Lower lobe of right lung (tissue), 2 donors: ENCODE data around the gene GOLGB1. TPM values are rescaled to one million over a fixed set of nuclear protein-coding genes. Genes with fewer than 3 reads are reported as not detected.
"Not testable (repeated sequence)": the region's sequence is repeated elsewhere in the genome, so short reads cannot be mapped to it uniquely, and the experiment has no call there.

Source experiments
- ATAC-seq, 2 donors: fragments of 200-7000 bp; cut with Tn5 transposase; one replicate each; pipeline ENCODE4 v1.9.1; 2020 to 2022; ENCODE audit warnings: mild to moderate bottlenecking in 2 of 2, moderate library complexity in 2 of 2
- DNase-seq: peaks from one replicate; pipeline ENCODE4 v3.0.0-alpha.2; 2020
- H3K27ac ChIP-seq: fragments of 200-600 bp; one replicate; pipeline ENCODE4 v1.8.0; 2022
- H3K27me3 ChIP-seq: fragments of 200-600 bp; one replicate; pipeline ENCODE4 v1.8.0; 2022; ENCODE audit warnings: low read depth
- H3K36me3 ChIP-seq: fragments of 200-600 bp; one replicate; pipeline ENCODE4 v1.8.0; 2022; ENCODE audit warnings: mild to moderate bottlenecking
- H3K4me1 ChIP-seq: fragments of 200-600 bp; one replicate; pipeline ENCODE4 v1.8.0; 2022
- H3K4me3 ChIP-seq: fragments of 200-600 bp; one replicate; pipeline ENCODE4 v1.8.0; 2022; ENCODE audit warnings: mild to moderate bottlenecking
- H3K9me3 ChIP-seq: fragments of 200-600 bp; one replicate; pipeline ENCODE4 v1.8.0; 2022
- CTCF ChIP-seq: fragments of 200-600 bp; IDR thresholded peaks from one replicate; pipeline ENCODE4 v1.8.0; 2022; ENCODE audit warnings: antibody characterized with exemption, mild to moderate bottlenecking
- intact Hi-C: fragments of 100-400 bp; cut with DNase I; formaldehyde crosslinking; loops from one replicate; pipeline ENCODE4 v1.11.0; 2022
- total RNA-seq: library from RNA; stranded (reverse); fragmentation: NEBNext Ultra II Directional; extraction: Animal tissue kit (Norgen Biotek cat#: 25700); gene quantifications from one replicate; pipeline ENCODE4 v1.2.1, GENCODE V29; 2021
- donor health status: DM: no; HTN: yes; CAD: no; lungs with severe emphysema.

GOLGB1 gene
- total RNA-seq, 1 donor from 2014 or later = 55.4 TPM

- peak overlapping the region; percentile 77 for H3K4me3 ChIP-seq
- peak overlapping the region; percentile 96 for H3K27ac ChIP-seq
- peaks cover 35% of the 10 kb centered on the region for H3K4me1 ChIP-seq
- no peaks in the 10 kb centered on the region for H3K27me3 ChIP-seq
- intact Hi-C loops = no loop called here
- peak; percentile 81 for DNase-seq
- no peaks in the 10 kb centered on the region for H3K9me3 ChIP-seq
- TF ChIP-seq CTCF = no peak
- ATAC-seq = peak; percentile 80 to 84
- H3K36me3 ChIP-seq = no peaks in the 10 kb centered on the region
Measured at GRCh38 chr3:121748680-121749275, 763 bp downstream of the GOLGB1 start.

GRCh38 chr3:121747976-121748375, 1.6 kb downstream of the GOLGB1 start:
- ATAC-seq (no peak), DNase-seq (no peak)
- H3K27me3 ChIP-seq = no peaks in the 10 kb centered on the region
- H3K4me1 ChIP-seq = peaks cover 35% of the 10 kb centered on the region
- TF ChIP-seq CTCF = no peak
- H3K9me3 ChIP-seq = peaks cover 3% of the 10 kb centered on the region
- intact Hi-C loops = no loop called here
- H3K27ac ChIP-seq = peak overlapping the region; percentile 96
- no peaks in the 10 kb centered on the region for H3K36me3 ChIP-seq
- peak overlapping the region; percentile 77 for H3K4me3 ChIP-seq

GRCh38 chr3:121743106-121743505, 6.4 kb downstream of the GOLGB1 start:
- H3K36me3 ChIP-seq, ATAC-seq, H3K27me3 ChIP-seq, H3K27ac ChIP-seq, intact Hi-C loops, DNase-seq, H3K4me3 ChIP-seq, H3K9me3 ChIP-seq: not testable (repeated sequence)
- H3K4me1 ChIP-seq = peaks cover 22% of the 10 kb centered on the region

- peaks cover 5% of the 10 kb centered on the region for H3K9me3 ChIP-seq
- TF ChIP-seq CTCF = no peak
- no peaks in the 10 kb centered on the region for H3K36me3 ChIP-seq
- no peak overlapping the region for H3K4me3 ChIP-seq
- DNase-seq = no peak
- intact Hi-C loops = no loop called here
- ATAC-seq = no peak
- H3K4me1 ChIP-seq = peaks cover 5% of the 10 kb centered on the region
- H3K27me3 ChIP-seq = no peaks in the 10 kb centered on the region
- H3K27ac ChIP-seq = no peak overlapping the region
Measured at GRCh38 chr3:121740896-121741295, 8.6 kb downstream of the GOLGB1 start.

DNA sequence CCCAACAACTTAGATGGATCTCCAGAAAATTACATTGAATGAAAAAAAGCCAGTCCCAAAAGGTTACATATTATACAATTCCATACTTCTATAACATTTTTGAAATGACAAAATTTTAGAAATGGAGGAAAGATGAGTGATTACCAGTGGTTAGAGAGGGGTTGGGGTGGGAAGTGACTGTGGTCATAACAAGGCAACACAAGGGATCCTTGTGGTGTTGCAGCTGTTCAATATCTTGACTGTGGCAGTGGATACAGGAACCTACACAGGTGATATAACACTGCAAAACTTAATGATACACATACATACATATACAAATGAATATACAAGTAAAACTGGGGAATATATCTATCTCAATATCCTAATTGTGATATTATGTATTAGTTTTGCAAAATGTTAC, 9.6 kb downstream of the GOLGB1 start:
- H3K4me1 ChIP-seq = no peaks in the 10 kb centered on the region
- no peak for TF ChIP-seq CTCF
- H3K4me3 ChIP-seq = no peak overlapping the region
- ATAC-seq = no peak
- no peak for DNase-seq
- peaks cover 5% of the 10 kb centered on the region for H3K9me3 ChIP-seq
- H3K27ac ChIP-seq = no peak overlapping the region
- H3K36me3 ChIP-seq = no peaks in the 10 kb centered on the region
- intact Hi-C loops = no loop called here
- no peaks in the 10 kb centered on the region for H3K27me3 ChIP-seq

GRCh38 chr3:121737644-121738043, 11.9 kb downstream of the GOLGB1 start:
- Histone ChIP-seq H3K4me3 (no peak overlapping the region), H3K27me3 (no peaks in the 10 kb centered on the region), H3K36me3 (no peaks in the 10 kb centered on the region), H3K4me1 (no peaks in the 10 kb centered on the region), H3K9me3 (no peaks in the 10 kb centered on the region), H3K27ac (no peak overlapping the region)
- DNase-seq = no peak
- no peak for ATAC-seq
- no peak for TF ChIP-seq CTCF
- intact Hi-C loops = no loop called here
